GM18867 (cell line): ENCODE results near the gene CHST6.
"Not testable (repeated sequence)": the region's sequence is repeated elsewhere in the genome, so short reads cannot be mapped to it uniquely, and the experiment has no call there.

ENCODE experiments used
- ATAC-seq: cut with Tn5 transposase; IDR thresholded peaks from one replicate; pipeline ENCODE4 v1.9.1; 2021; ENCODE audit warnings: mild to moderate bottlenecking, moderate library complexity; ENCODE audit not compliant: unreplicated experiment

CHST6 gene

DNA sequence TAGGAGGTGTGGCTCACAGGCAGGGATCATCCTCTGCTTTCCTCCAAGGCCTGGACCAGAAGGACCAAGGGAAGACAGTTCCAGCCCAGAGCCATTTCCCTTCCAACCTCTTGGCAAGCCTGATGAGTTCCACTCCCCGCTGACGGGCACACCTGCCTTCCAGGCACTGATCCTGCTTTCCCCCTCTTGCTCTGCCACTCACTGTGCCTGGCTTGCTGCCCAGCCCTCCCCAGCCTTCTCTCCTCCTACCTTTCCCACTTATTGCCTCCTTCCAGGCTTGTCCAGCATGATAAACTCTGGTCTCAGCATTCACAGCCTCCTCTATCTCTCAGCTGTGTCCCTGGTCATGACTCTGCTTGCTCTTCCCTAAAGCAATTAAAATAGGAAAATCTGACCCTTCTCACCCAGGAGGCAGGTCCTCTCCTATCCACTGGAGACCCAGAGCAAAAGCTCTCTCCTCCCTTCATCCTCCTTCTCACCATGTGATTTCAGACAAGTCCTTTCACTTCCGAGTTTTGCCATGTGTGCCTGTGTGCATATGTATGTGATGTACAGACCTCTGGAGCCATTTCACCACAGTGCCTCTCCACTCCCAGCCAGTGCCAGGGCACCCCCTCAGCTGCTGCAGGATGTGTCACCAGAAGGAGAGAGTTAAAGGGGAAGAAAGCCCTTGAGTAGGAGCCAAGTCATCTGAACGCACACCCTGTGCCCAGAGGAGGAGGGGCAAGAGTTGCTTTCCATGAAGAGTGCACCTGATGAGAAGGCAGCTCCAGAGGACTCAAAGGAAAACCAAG is 17.4 kb downstream of the CHST6 start:
- no peak for ATAC-seq

DNA sequence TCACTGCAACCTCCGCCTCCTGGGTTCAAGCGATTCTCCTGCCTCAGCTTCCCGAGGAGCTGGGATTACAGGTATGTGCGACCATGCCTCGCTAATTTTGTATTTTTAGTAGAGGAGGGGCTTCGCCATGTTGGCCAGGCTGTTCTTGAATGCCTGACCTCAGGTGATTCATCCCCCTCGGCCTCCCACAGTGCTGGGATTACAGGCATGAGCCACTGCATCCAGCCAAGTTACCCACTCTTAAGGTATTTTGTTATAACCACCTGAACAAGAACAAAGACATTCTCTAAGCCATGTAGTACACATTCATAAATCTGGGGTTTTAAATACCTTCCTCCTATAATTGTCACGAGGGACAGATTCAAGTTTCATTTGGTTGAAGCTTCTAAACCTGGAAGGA is 18.4 kb downstream of the CHST6 start:
- no peak for ATAC-seq

DNA sequence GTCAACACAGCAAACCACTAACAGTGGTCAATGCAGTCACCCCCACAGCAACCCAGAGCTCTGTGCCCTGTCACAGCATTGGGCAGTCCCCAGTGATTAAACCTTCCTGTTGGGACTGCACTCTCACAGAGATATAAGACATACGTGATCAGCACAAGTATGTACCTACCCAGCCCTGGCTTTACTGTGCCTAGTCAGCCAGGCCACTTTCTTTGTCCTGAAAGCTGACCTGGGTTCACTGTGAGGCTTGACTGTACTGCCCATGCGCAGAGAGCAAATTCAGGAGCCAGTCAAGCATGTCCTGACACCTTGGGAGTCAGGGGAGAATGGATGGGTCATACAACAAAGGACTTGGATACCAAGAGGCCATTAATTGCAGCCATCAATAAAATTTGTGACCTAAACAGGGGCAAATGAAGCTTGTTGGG is 19.8 kb downstream of the CHST6 start:
- no peak for ATAC-seq

DNA sequence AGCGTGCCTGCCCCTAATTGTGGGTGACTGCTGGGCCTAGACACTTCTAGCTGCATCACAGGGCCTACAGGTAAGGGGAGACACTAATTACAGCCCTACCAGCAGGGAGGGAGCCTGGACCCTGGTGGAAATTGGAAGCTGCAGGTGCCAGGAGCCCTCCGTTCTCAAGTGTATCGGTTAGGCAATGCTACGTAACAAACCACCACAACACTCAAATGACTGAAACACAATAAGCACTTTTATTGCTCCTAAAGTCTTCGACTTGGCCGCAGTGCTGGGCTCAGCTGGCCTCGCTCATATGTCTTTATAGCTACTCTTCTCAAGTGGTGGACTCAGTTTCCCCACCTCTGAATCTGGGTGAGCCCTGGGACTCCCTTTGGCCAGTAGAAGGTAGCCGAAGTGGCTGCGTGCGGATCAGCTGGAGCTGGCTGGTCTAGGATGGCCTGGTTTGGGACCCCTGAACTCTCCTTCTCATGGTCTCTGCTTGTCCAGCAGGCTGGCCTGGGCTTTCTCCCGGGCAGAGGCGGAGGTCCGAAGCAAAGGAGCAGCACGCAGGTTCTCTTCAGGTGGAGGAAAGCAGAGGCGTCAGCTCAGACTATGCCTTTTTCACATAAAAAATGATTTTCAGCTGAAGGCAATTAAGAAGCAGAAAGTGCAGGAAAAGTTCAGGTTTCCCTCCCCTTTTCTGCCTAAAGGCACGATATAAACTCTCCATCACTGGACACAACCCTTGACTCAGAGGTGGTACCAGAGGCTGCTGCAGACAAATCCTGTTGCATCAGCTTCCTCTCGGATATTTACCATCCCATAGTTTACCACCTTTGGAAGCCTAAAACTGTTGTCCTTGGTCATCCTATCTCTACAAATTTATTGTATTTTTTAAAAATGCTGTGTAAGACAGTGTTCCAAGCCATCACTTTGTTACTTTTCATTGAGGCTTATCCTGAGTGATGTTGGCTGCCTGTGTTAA is 22.0 kb downstream of the CHST6 start:
- ATAC-seq, result no peak

DNA sequence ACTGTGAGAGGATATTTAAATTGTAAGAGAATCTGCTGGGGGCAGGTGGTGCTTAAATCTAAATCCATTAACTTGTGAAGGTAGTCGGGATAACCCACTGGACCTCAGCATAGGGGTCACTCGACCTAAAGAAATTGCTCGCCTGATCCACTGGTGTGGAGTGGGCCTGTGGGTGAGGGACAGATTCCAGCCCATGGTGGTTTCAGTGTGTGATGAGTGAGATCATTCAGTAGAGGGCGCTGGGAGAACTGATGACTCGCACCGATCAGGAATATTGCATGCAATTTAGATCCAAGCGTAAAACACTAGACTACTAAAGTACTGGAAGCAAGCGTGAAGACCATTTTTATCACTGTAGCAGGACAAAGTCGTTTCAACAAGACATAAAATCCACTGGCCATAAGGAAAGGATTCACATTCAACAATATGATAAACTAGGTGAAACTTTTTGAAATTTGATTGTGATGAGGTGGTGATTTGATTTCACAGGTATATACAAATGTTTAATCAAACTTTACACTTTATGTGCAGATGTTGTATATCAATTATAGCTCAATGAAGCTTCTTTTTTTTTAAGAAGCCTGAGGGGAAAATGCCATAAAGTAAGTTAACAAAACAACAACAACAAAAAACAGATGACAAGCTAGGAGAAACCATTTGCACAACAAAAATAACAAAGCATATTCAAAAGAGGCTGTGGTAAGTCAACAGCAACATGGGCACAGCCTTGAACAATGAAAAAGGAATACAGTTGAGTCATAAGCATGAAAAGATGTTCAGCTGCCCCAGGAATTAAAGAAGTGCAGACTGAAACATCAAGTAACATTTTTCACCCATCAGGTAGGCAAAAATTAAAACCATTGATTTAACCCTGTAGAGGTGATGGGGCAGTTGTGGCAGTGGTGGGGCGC is 23.3 kb downstream of the CHST6 start:
- peak; percentile 78 for ATAC-seq

DNA sequence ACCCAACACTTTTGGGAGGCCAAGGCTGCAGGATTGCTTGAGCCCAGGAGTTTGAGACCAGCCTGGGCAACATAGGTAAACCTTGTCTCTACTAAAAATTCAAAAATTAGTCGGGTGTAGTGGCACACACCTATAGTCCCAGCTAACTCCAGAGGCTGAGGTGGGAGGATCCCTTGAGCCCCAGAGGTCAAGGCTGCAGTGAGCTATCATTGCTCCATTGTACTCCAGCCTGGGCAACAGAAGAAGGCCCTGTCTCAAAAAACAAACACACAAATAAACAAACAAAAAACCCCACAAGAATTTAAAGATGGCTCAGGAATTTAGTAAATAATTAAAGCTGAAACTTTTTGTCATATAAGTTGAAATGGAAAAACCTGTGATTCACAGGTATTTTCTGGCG is 28.5 kb downstream of the CHST6 start:
- ATAC-seq, result no peak

DNA sequence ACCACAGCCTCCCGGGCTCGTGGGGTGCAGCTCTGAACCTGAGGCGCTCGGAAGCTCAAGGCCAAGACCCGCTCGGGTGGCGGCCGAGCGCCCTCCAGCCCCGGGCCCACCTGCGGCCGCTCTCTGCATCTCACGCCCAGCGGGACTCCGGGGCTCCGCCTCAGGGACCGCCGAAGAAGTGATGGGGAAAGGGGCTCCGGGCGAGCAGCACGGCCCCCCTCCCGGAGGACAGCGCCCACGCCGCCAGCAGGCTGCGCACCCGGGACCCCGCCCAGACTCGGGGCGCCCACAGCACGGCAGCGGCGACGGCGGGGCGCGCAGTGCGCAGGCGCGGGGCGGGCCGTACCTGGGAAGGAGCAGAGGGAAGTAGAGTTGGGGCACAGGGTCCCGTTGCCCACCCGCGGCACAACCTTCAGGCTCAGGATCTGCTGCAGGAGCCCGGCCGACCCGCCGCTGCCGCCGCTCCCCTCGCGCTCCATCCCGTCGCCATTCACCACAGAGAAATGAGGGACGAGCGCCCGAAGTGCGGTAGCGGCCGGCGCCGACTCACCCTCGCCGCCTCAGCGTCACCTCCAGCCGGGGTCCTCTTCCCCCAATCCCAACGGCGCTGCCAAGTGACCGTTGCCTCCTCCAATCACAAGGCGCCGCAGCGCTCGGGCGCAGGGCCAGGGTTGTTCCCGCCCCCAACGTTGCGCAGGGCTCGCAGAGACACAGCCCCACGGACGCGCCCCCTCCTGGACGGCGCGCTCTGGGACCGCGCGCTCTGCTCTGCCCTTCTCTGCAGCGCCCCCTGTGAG is 30.9 kb downstream of the CHST6 start, which contains the start of gene TMEM170A:
Gene TMEM170A, minus strand, starts transcription at position 568 of the 797 bp plus-strand sequence. Its CDS starts 89 bp downstream, at position 479.
- ATAC-seq, result peak; percentile 90

DNA sequence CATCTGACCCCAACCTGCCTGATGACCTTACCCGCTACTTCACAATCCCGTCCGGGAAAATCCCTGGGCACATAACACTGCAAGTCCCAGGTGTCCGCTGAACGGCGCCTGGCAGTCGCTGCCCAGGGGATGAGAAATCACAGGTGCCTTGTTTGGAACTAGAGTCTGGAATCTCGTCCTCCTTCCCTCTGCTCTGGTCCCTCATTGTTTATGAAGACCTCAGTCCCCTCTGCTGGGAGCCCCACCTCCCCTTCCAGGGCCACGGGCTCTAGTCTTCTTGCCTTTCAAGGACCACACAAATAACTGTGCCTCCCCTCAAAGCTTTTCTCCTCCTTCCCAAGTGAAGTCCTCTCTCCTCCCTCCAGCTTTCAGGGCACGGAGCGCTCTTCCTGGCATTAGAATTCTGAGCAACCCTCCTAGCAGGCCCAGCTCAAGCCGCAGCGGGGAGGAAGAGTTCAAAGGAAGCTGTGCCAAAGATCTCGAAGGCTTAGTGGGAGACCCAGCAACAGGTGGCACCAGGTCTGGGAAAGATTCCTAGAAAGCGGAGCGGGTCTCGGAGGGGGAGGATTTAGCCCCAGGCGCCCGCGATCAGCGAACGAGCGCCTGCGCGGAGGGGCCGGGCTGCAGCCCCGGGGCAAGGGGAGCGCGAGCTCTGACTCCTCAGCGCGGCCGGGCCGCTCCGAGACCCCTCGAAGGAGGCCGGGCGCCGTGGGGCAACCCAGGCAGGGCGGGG is 31.7 kb downstream of the CHST6 start:
- peak; percentile 14 for ATAC-seq

DNA sequence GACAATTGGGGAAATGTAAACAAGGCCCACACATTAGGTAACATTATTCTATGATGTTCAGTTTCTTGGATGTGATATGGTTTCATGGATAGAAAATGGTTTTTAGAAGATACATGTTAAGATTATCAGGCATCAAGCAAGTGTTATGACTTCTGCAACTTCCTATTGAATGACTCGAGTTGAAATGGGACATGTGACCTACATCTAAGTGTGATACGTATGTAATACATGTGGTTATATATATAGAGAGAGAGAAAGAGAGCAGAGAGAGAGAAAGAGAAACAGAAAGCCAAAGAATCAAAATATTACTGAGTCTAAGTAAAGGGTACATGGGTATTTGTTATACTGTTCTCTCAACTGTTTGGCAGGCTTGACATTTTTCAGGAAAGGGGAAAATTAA is 32.4 kb downstream of the CHST6 start:
- ATAC-seq, result peak; percentile 31

DNA sequence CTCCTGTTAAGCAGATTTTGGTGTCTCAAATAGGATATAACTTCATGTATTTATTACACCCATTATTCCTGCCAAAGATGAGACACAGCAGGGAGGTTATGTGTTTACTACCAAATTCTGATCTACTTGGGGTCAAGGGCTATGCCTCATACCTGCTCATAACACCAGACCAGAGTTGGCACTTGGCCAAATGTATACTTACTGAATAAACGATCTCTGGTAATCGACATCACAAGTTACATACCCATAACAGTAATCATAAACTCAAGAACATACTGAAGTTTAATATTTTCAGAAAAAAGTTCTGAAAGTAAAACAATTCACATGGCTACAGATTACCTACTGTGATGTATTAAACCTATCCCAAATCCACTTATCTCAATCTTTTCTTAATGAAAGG is 33.7 kb downstream of the CHST6 start:
- ATAC-seq, result no peak

DNA sequence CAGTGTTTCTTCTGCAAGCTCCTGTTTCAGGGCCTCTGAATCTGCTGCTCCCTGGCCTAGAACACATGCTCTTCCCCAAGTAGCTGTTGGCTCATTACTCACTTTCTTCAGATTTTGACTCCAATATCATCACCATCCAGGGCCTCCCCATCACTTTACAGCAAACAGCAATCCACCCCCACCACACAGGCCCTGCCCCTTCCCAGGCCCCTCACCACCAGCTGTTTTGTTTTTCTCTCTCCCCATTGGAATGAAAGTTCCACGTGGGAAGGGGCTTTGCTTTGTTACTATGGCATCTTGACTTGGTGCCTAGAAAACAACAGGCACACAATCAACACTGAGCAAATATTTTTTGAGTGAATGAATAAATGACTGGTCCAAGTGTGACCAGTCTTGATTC is 34.8 kb downstream of the CHST6 start:
- no peak for ATAC-seq

DNA sequence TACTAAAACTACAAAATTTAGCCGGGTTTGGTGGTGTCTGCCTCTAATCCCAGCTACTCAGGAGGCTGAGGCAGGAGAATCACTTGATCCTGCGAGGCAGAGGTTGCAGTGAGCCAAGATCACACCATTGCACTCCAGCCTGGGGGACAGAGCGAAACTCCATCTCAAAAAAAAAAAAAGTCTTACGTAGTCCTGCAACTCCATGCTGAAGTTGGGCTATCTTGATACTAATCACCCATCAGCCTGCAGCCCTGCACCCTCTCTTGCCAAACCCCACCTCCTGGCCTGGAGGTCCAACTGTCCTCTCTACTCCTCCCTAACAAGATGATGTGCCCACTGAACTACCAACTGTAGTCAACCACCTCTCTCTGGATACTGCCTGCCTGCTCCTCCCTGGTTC is 35.5 kb downstream of the CHST6 start:
- ATAC-seq, result no peak

DNA sequence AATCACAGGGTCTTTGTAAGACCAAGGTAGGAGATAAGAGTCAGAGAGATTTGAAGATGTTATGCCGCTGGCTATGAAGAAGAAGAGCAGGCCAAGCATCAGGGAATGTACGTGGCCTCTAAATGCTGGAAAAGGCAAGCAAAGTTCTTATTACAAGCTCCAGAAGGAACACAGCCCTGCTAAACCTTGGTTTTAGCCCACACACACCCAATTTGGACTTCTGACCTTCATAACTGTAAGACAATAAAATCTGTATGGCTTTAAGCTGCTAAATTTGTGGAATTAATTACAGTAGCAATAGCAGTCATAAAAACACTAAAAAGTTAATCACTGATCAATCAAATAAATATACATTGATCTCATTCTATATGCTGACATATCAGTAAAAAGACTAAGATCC is 36.8 kb downstream of the CHST6 start:
- no peak for ATAC-seq

DNA sequence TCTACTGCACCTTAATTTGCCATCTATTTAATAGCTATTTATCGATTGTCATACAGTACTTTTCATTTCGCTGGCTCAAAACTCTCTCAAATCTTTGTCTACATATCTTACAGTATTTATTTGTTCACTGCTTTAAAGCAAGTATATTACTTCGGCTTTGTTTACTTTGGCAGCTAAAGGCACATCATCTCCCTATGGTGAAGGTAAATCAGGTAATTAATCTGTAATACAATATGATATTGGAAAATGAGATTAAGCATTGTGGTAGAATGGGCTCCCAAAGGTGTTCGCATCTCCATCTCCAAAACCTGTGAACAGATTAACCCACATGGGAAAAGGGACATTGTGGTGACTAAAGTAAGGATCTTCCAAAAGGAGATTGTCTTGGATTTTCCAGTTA is 37.2 kb downstream of the CHST6 start:
- ATAC-seq, result no peak

DNA sequence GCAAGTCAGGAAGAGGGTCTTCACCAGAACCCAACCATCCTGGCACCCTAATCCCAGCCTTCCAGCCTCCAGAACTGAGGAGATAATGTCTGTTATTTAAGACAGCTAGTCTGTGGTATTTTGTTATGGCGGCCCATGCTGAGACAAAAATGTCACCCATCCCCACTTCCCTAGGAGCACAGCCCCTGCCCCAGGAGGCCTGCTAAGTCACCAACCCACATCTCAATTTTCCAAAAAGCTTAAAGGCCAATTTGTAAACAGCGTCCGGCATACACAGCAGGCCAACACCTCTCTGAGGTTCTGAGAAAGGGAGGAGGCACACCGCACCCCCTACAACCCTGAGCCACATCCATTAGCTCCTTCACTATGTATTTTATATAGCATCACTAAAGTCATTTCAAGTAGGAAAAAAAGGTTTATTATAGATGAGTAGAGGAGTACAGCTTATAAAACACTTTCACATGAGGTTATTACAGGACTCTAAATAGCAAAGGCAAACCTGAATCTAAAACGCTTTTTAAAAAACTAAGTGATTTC is 37.7 kb downstream of the CHST6 start:
- ATAC-seq, result no peak

DNA sequence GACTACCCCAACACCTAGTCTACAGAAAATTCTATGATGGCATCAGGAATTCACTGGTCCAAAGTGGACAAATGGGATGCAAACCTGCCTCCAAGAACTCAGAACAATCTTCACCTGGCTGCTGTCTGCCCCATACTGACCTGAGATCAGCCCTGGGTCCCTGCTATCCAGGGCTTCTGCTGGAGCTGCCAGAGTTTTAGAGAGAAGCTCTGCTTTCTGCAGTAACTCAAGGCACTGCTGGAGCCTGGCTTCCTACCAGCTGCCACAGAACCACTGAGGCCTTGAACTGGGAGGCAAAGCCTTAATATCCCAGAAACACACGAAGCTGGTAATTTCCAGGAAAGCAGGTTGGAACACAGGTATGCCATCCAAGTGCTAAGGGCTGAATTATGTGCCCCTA is 38.3 kb downstream of the CHST6 start:
- no peak for ATAC-seq

DNA sequence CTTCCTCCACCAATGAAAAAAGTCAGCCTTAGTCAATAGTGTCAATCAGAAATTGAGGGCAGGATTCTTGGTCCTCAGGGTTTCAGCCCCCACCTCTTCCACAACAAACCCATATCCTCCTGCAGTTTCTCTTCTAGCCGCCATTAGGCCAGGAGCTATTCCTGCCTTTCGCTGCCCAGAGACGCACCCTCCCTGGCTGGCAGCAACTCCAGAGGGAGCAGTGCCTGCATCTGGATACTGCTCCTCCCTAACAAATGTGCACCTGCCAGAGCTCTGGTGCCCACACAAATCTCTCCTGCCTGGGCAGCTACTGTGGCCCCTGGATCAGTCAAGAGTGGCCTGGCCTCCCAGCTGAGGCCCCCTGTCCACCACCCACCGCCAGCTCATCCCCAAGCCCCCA is 38.8 kb downstream of the CHST6 start:
- not testable (repeated sequence) for ATAC-seq

DNA sequence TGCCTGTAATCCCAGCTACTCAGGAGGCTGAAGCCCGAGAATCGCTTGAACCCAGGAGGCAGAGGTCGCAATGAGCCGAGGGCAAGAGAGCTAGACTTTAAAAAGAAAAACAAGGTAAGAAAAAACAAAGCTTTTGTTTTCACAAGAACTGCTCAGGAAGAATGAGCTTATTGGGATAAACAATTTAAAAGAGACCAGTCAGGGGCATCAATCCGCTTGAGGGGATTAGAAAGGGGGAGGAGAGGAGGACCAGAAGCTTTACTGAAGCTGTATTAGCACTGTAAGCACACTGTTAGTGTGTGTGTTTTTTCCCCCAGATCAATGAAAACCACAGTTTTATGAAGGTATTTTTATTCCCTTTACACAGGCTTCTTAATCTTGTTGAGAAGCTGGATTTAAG is 39.6 kb downstream of the CHST6 start:
- no peak for ATAC-seq
